ENCODE data around the gene ERN1. TPM values are rescaled to one million over a fixed set of nuclear protein-coding genes. Genes with fewer than 3 reads are reported as not detected.

ERN1 gene
- total and polyA plus RNA-seq, 2 of the 8 experiments (the other 6 are each of a cell fraction or from before 2014, with no cell fraction given) = 1.8 to 3.9 TPM

DNA sequence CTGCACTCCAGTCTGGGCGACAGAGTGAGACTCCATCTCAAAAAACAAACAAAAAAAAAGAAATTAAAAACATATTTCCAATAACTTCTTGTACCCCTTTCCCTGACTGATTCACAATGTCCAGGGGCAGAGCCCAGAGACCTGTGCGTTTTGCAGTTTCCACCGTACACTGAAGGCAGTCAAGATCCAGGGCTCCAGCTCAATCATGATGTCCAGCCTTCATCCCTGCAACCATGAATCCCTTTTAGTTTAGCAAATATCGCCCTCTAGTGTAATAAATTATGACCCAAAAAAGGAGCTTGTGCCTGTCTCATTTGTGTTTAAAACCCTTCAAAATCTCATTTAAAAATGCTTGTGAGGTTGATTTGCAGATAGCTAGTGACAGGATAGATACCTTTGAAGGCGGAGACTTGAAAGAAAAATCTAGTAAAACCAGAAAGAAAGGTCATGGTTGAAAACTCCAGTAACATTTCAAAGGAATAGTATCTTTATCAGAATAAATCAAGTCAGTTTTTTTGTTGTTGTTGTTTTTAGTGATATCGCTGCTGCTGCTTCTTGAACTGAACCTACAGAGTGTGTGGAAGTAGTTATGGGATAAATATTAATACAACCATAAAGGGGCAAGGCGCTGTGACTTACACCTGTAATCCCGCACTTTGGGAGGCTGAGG is 3.7 kb upstream of the ERN1 start (continued):
- TF ChIP-seq SAP30 (IDR thresholded peaks at IDR 0.05; ENCODE audit: insufficient read depth, insufficient replicate concordance, low read length) = no peak
- no peak for TF ChIP-seq TAF1 (IDR thresholded peaks at IDR 0.05; ENCODE audit: low read depth, low read length)
- TF ChIP-seq, protein P1, sequence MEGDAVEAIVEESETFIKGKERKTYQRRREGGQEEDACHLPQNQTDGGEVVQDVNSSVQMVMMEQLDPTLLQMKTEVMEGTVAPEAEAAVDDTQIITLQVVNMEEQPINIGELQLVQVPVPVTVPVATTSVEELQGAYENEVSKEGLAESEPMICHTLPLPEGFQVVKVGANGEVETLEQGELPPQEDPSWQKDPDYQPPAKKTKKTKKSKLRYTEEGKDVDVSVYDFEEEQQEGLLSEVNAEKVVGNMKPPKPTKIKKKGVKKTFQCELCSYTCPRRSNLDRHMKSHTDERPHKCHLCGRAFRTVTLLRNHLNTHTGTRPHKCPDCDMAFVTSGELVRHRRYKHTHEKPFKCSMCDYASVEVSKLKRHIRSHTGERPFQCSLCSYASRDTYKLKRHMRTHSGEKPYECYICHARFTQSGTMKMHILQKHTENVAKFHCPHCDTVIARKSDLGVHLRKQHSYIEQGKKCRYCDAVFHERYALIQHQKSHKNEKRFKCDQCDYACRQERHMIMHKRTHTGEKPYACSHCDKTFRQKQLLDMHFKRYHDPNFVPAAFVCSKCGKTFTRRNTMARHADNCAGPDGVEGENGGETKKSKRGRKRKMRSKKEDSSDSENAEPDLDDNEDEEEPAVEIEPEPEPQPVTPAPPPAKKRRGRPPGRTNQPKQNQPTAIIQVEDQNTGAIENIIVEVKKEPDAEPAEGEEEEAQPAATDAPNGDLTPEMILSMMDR (IDR thresholded peaks at IDR 0.05; ENCODE audit: control extremely low read depth in 1 of 3, insufficient read depth in 1 of 3, low read depth in 1 of 3, low read length in 3 of 3) = peak in 2 of 3 experiments; percentile 63 to 66; a peak in 3 of 4 replicates
